MCF 10A (cell line): ENCODE measurements around the gene BHMT. TPM values are rescaled to one million over a fixed set of nuclear protein-coding genes. Genes with fewer than 3 reads are reported as not detected.

Source experiments
- BruUV-seq: library from RNA; stranded (reverse); fragments of 400-500 nt; replicated peaks from 2 replicates; lab custom pipeline; 2021; lab: Mats Ljungman, UMichigan
- CTCF ChIA-PET: fragments of 300-600 bp; sonication (Branson Sonifier 250); formaldehyde crosslinking; extraction: SDS; loops from one replicate; lab custom pipeline; 2021; ENCODE audit warnings: antibody characterized with exemption, inconsistent platforms; lab: Yijun Ruan, JAX
- POLR2A ChIA-PET: fragments of 300-600, 350-650 bp; sonication (Branson Sonifier 250); formaldehyde crosslinking; extraction: SDS; loops from one replicate; lab custom pipeline; 2020; ENCODE audit warnings: antibody characterized with exemption, inconsistent platforms; lab: Yijun Ruan, JAX
- DNase-seq: peaks from one replicate; pipeline ENCODE4 v3.0.0-alpha.2; 2018; ENCODE audit not compliant: unreplicated experiment
- H3K27ac Mint-ChIP-seq: one replicate; pipeline ENCODE4 v1.8.0; 2022; ENCODE audit warnings: mild to moderate bottlenecking, low read depth, mixed read lengths; ENCODE audit not compliant: unreplicated experiment
- H3K27me3 Mint-ChIP-seq: one replicate; pipeline ENCODE4 v1.8.0; 2022; ENCODE audit warnings: mixed read lengths; ENCODE audit not compliant: insufficient read depth, unreplicated experiment
- H3K36me3 Mint-ChIP-seq: one replicate; pipeline ENCODE4 v1.8.0; 2022; ENCODE audit warnings: mild to moderate bottlenecking, moderate library complexity, mixed read lengths; ENCODE audit not compliant: insufficient read depth, unreplicated experiment
- H3K4me1 Mint-ChIP-seq: one replicate; pipeline ENCODE4 v1.8.0; 2022; ENCODE audit warnings: mixed read lengths; ENCODE audit not compliant: insufficient read depth, unreplicated experiment
- H3K4me3 Mint-ChIP-seq: one replicate; pipeline ENCODE4 v1.8.0; 2022; ENCODE audit warnings: mild to moderate bottlenecking, moderate library complexity, mixed read lengths; ENCODE audit not compliant: unreplicated experiment
- H3K9me3 Mint-ChIP-seq: one replicate; pipeline ENCODE4 v1.8.0; 2022; ENCODE audit warnings: mixed read lengths; ENCODE audit not compliant: unreplicated experiment
- CTCF ChIP-seq: fragments of 200-600 bp; IDR thresholded peaks from one replicate; pipeline ENCODE4 v1.8.0; 2022; ENCODE audit warnings: antibody characterized with exemption, mild to moderate bottlenecking; ENCODE audit not compliant: unreplicated experiment
- intact Hi-C: fragments of 100-400 bp; cut with micrococcal nuclease; formaldehyde crosslinking; loops from 2 replicates; pipeline ENCODE4 v1.14.1; 2022
- total RNA-seq: library from RNA; stranded (reverse); gene quantifications from 2 replicates; pipeline ENCODE4 v1.2.3, GENCODE V29; 2022

Gene BHMT
- total RNA-seq, 1 experiment from 2014 or later: not detected

DNA sequence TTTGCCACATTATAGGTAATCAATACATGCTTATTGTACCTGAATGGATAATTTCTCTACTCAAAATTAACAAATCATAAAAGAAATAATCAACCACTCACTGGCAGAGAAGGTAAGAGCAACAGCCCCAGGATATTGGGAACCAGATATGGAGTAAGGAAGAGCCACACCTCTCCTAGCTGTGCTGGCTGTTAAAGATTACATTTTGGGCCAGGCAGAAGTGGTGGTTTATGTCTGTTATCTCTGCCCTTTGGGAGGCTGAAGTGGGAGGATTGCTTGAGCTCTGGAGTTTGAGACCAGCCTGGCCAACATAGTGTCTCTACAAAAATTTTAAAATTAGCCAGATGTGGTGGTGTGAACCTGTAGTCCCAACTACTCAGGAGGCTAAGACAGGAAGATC lies 56.4 kb downstream of the BHMT start:
- Mint-ChIP-seq H3K27me3 (no peaks in the 10 kb centered on the region), H3K36me3 (no peaks in the 10 kb centered on the region), H3K27ac (no peak overlapping the region), H3K4me1 (no peaks in the 10 kb centered on the region), H3K9me3 (no peaks in the 10 kb centered on the region), H3K4me3 (no peak overlapping the region)
- intact Hi-C loops: no loop called here
- ChIA-PET POLR2A (interaction anchor here (0.6 to 0.8 kb wide), 2 partner anchors 74 to 630 kb away, joined by 3 read pairs; no protein-coding TSS in a partner anchor), CTCF (interaction anchor here (0.6 to 0.7 kb wide), 2 partner anchors 32 to 301 kb away, joined by 3 to 4 read pairs; no protein-coding TSS in a partner anchor)
- TF ChIP-seq CTCF: no peak
- no peak for DNase-seq
- no TSS peak for BruUV-seq

DNA sequence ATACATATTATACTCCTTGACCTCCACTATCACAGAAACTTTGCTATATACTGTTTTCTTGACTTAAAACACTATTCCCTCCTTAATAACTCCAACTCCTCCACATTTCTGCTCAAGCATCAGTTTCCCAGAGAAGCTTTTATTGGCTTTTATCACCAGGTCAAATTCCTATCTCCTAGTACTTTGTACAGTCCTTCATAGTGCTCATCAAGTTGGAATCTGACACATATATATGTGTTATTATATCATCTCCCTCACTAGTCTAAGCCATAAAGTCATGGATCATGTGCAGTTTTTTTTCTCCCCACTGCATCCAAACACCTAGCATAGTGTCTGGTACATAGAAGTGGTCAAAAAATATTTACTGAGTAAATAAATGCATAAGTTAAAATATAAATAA lies 59.1 kb downstream of the BHMT start:
- no peaks in the 10 kb centered on the region for H3K4me1 Mint-ChIP-seq
- ChIA-PET CTCF (interaction anchor here (0.7 to 1.8 kb wide), 2 partner anchors 146 to 699 kb away, joined by 3 to 9 read pairs; no protein-coding TSS in a partner anchor), POLR2A (interaction anchor here (1.9 kb wide), 1 partner anchor 15 kb away, joined by 4 read pairs; no protein-coding TSS in a partner anchor)
- no peak for DNase-seq
- H3K27me3 Mint-ChIP-seq: no peaks in the 10 kb centered on the region
- no peak for TF ChIP-seq CTCF
- no peak overlapping the region for H3K27ac Mint-ChIP-seq
- H3K36me3 Mint-ChIP-seq: no peaks in the 10 kb centered on the region
- no peaks in the 10 kb centered on the region for H3K9me3 Mint-ChIP-seq
- intact Hi-C loops: no loop called here
- BruUV-seq: no TSS peak
- H3K4me3 Mint-ChIP-seq: no peak overlapping the region

DNA sequence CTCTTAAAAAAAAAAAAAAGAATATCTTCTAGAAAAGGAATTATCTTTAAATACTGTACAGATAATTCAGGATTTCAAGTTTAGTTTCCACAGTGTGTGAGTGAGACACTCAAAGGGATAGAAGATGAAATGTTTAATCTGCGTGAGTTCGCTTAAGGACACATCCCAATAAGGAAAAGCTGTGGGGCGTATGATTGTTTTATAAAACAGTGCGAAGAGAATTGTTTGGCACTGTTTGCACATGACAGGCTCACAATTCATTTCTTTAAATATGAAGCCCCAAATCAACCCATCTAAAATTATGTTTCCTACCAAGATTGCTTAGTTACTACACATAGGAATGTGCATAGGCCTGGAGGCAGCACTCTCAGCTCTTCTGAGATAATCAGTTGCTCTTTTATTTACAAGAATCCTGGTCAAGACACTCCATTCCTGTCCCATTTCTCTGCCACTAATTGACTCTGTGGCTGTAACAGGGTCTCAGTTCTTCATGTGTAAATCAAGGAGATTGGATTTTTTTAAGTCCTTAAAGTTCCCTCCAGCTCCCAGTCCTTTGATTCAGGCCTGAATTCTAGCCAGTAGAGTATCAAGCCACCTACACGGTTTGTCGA lies 60.1 kb downstream of the BHMT start:
- H3K36me3 Mint-ChIP-seq: no peaks in the 10 kb centered on the region
- ChIA-PET POLR2A (interaction anchor here (1.4 to 1.9 kb wide), 2 partner anchors 9 to 16 kb away, joined by 4 to 5 read pairs; no protein-coding TSS in a partner anchor), CTCF (no interaction called here)
- H3K9me3 Mint-ChIP-seq: no peaks in the 10 kb centered on the region
- no peak overlapping the region for H3K4me3 Mint-ChIP-seq
- H3K27ac Mint-ChIP-seq: no peak overlapping the region
- TF ChIP-seq CTCF: no peak
- no peaks in the 10 kb centered on the region for H3K4me1 Mint-ChIP-seq
- intact Hi-C loops: no loop called here
- no TSS peak for BruUV-seq
- DNase-seq: no peak
- H3K27me3 Mint-ChIP-seq: no peaks in the 10 kb centered on the region

GRCh38 chr5:79172269-79172668 lies 60.7 kb downstream of the BHMT start:
- no peaks in the 10 kb centered on the region for H3K4me1 Mint-ChIP-seq

More at GRCh38 chr5:79172269-79172668, 60.7 kb downstream of the BHMT start:
- H3K9me3 Mint-ChIP-seq: no peaks in the 10 kb centered on the region
- POLR2A ChIA-PET: interaction anchor here (1.4 to 1.9 kb wide), 2 partner anchors 9 to 16 kb away, joined by 4 to 5 read pairs; no protein-coding TSS in a partner anchor
- CTCF ChIA-PET: interaction anchor here (0.6 kb wide), 1 partner anchor 13 kb away, joined by 3 read pairs; no protein-coding TSS in a partner anchor
- H3K27me3 Mint-ChIP-seq: no peaks in the 10 kb centered on the region
- no peaks in the 10 kb centered on the region for H3K36me3 Mint-ChIP-seq
- intact Hi-C loops: no loop called here
- no peak overlapping the region for H3K27ac Mint-ChIP-seq
- no peak for TF ChIP-seq CTCF
- DNase-seq: no peak
- H3K4me3 Mint-ChIP-seq: no peak overlapping the region
- no TSS peak for BruUV-seq
